ENCODE results near the gene MAGI2.

- TF ChIP-seq CTCF (conservative IDR thresholded peaks at IDR 0.05; ENCODE audit: low read depth in 2 of 2) = no peak
- no peak for TF ChIP-seq ZNF331 (CRISPR knock-in tag; IDR thresholded peaks at IDR 0.05; ENCODE audit: low read depth)
- no peak for TF ChIP-seq REST (IDR thresholded peaks at IDR 0.05; ENCODE audit: unreplicated experiment)
- TF ChIP-seq, protein P1, sequence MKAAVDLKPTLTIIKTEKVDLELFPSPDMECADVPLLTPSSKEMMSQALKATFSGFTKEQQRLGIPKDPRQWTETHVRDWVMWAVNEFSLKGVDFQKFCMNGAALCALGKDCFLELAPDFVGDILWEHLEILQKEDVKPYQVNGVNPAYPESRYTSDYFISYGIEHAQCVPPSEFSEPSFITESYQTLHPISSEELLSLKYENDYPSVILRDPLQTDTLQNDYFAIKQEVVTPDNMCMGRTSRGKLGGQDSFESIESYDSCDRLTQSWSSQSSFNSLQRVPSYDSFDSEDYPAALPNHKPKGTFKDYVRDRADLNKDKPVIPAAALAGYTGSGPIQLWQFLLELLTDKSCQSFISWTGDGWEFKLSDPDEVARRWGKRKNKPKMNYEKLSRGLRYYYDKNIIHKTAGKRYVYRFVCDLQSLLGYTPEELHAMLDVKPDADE (IDR thresholded peaks at IDR 0.05) = no peak
- no peak for TF ChIP-seq POLR2AphosphoS5 (IDR thresholded peaks at IDR 0.05; ENCODE audit: low read depth)
- no peak for TF ChIP-seq EZH2phosphoT487 (IDR thresholded peaks at IDR 0.05; ENCODE audit: unreplicated experiment)
Observed at GRCh38 chr7:79084423-79084822, 369.0 kb downstream of the MAGI2 start.
